Measurements from ENCODE around the gene PCCB.

PCCB gene

DNA sequence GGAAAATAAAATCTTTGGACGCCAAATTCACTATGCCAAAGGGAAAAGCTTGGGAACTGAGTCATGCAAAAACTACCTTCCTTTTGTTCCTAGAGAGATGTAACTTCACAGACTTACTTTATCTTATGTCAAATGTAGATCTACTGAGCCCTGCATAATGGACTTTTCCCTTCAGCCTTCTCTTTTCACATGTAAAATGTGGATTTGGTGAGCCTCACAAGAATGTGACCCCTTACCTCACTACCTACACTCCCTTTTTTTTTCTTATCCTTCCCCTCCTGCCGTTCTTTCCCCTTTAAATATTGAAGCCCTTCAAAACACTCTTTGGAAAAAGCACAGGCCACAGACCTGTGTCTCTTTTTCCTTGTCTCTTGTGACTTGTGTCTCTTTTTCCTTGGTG, 14.0 kb upstream of the PCCB start:
- DNase-seq (ENCODE audit: low read depth) = no peak
- TF ChIP-seq, protein P1, sequence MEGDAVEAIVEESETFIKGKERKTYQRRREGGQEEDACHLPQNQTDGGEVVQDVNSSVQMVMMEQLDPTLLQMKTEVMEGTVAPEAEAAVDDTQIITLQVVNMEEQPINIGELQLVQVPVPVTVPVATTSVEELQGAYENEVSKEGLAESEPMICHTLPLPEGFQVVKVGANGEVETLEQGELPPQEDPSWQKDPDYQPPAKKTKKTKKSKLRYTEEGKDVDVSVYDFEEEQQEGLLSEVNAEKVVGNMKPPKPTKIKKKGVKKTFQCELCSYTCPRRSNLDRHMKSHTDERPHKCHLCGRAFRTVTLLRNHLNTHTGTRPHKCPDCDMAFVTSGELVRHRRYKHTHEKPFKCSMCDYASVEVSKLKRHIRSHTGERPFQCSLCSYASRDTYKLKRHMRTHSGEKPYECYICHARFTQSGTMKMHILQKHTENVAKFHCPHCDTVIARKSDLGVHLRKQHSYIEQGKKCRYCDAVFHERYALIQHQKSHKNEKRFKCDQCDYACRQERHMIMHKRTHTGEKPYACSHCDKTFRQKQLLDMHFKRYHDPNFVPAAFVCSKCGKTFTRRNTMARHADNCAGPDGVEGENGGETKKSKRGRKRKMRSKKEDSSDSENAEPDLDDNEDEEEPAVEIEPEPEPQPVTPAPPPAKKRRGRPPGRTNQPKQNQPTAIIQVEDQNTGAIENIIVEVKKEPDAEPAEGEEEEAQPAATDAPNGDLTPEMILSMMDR (IDR thresholded peaks at IDR 0.05; ENCODE audit: insufficient read depth, low read depth, low read length, missing control alignments) = no peak
- no peak overlapping the region for H3K4me3 ChIP-seq (ENCODE audit: low read depth, low read length)

DNA sequence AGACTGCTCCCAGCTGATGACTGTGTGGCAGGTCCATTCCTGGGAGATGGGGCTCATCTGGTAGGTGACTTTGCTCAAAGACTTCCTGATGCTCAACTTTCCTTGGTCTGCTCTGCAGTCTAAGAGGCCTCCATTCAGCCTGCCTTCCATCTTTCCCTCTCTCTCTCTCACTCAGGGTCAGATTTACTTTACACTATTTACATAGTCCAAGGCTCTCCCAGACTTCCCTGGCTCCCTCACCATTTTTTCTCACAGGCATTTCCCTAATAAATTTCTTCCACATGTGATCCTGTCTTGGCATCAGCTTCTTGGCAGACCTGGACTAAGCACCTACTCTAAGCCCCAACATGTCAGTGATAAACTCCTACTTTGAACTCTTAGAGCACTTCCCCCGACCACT, 13.0 kb upstream of the PCCB start:
- H3K4me3 ChIP-seq (ENCODE audit: low read depth, low read length) = no peak overlapping the region
- TF ChIP-seq, protein P1 (IDR thresholded peaks at IDR 0.05; ENCODE audit: insufficient read depth, low read depth, low read length, missing control alignments) = no peak
- no peak for DNase-seq (ENCODE audit: low read depth)

DNA sequence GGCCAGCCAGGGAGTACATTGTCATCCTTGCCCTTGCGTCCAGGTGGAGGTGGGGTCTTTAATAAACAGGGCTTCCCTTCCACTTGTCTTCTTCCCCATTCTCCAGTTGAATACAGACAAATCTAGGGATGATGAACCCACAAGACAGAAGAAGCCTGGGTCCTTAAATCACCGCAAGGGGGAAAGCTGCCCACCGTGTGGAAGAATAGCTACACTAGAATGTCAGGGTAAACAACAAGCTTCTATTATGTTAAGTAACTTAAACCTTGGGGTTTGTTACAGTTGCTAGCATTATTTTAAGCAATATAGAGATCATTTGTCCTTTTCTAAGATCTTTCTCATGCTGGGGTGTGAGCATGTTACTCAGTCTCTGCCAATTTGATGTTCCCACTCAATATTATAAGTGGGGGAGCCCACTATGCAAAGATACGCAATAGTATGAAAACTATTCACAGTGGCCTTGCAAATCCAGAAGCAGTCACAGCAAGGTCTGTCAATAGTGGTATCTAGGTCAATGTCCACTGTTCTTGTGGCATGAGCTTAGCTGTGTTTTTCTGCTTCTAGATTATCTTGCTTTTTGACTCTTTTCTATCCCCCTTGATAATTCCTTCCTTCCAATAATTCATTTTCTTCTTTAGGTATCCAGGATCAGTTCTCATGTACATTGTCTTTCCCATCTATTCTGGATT, 12.0 kb upstream of the PCCB start:
- TF ChIP-seq, protein P1 (IDR thresholded peaks at IDR 0.05; ENCODE audit: insufficient read depth, low read depth, low read length, missing control alignments) = no peak
- no peak overlapping the region for H3K4me3 ChIP-seq (ENCODE audit: low read depth, low read length)
- DNase-seq (ENCODE audit: low read depth) = no peak

DNA sequence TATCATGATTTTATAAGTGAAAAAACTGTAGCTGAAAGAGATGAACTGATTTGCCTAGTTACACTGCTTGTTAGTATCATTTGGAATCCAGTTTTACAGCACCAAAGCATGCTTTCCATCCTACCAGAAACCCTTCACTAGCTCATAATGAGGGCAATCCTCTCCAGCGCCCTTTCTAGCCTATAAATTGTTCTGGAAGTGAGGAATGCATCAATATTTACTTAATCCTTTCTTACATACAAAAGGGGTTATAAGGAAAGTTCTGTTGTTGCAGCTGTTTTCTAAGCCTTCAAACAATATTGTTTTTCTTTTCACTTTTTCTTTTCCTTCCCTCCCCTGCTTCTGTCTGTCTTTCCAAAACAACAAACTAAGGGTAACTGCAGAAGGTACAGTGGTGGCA, 11.0 kb upstream of the PCCB start:
- no peak overlapping the region for H3K4me3 ChIP-seq (ENCODE audit: low read depth, low read length)
- DNase-seq (ENCODE audit: low read depth) = no peak

DNA sequence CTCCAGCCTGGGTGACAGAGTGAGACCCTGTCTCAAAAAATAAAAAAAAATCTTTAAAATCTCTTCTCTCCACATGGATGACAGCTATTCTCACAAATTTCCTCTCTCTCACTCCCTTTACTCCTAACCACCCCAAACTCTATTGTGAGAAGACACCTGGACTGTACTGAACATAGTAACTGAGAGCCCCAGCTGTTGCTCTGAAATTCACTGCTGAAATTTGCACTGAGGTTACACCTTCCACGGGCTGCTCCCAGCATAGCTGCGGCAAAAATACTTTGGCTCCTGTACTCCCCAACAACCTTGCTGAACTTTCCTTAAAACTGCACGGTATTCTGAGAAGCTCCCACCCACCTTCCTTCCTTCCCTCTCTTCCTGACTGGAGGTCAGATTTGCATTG, 4.4 kb upstream of the PCCB start:
- TF ChIP-seq, protein P1 (IDR thresholded peaks at IDR 0.05; ENCODE audit: insufficient read depth, low read depth, low read length, missing control alignments) = no peak
- DNase-seq (ENCODE audit: low read depth) = no peak
- H3K4me3 ChIP-seq (ENCODE audit: low read depth, low read length) = no peak overlapping the region

More for the DNA sequence above, 11.0 kb upstream of the PCCB start:
- TF ChIP-seq, protein P1 (IDR thresholded peaks at IDR 0.05; ENCODE audit: insufficient read depth, low read depth, low read length, missing control alignments) = no peak

DNA sequence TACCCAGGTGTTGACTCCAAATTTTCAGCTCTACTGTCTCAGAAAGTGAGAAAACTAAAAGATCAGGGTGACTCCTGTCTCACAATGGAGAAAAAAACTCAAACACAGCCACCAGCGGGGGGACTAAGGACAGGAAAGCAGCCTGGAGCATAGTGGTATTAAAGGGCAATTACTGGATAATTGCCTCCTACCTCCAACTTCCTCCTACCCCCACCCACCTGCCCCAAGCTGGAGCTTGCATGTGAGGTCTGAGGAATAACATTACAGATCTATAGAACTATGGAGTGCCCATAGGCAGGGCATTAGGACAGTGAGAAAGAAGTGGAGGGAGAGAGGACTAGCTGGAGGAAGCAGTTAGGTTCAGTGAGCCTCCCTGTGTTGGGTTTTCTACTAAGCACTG, 2.7 kb upstream of the PCCB start:
- TF ChIP-seq, protein P1 (IDR thresholded peaks at IDR 0.05; ENCODE audit: insufficient read depth, low read depth, low read length, missing control alignments) = no peak
- H3K4me3 ChIP-seq (ENCODE audit: low read depth, low read length) = no peak overlapping the region
- DNase-seq (ENCODE audit: low read depth) = no peak
